ENCODE measurements around the gene SAMD1. TPM values are rescaled to one million over a fixed set of nuclear protein-coding genes. Genes with fewer than 3 reads are reported as not detected.
A peak's percentile ranks its signal among the peaks of the same experiment; 100 is the strongest.

The SAMD1 gene
- polyA plus RNA-seq, 3 donors = 30.6 to 35.4 (median 31.6) TPM

DNA sequence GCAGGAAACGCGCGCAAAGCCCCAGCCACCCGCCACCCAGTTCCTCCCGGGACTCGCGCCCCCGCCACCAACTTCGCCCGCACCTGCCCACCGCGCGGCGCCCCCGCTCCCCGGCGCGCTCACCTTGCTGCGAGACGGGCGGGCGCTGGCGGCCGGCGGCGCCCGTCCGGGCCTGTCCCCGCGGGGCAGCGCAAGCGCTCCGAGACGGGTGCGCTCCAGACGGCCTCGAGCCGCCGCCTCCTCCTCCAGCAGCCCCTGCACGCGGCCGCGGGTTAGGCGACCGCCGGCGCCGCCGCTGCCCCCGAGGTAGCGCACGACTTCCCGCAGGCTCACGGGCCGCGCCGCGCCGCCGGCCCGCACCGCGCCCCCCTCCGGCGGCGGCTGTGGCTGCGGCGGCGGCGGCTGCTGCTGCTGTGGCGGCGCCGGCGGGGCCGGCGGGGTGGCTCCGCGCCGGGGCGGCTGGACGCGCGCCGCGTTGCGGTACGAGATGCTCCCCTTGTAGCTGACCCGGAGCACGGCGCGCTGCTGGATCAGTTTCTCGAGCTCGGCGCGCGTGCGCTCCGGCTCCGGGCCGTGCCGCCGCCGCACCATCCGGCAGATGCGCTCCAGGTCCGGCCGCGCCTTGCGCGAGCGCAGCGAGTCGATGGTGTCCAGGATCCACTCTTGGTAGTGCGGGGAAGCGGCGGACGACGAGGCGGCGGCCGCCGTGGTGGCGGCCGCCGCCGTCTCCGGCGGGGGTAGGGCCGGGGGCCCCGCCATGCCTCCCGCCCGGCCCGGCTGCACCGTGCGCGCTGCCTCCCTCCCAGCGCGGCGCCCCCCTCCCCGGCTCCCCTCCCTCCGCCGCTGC lies 666 bp downstream of the SAMD1 start:
- no peak for DNase-seq (ENCODE audit: low read depth in 3 of 3, low spot score in 2 of 3)

DNA sequence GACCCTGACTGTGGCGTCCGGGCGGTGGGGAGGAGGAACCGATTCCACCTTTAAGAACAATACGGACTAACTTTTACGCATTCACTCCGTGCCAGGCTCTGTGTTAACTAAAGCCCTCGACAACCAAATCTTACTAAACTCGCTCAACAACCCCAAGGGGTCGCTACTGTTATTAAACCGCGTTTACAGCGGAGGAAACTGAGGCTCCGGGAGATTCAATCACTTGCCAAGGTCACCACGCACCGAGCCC lies 1.2 kb downstream of the SAMD1 start:
- DNase-seq (ENCODE audit: low read depth in 3 of 3, low spot score in 2 of 3) = no peak

DNA sequence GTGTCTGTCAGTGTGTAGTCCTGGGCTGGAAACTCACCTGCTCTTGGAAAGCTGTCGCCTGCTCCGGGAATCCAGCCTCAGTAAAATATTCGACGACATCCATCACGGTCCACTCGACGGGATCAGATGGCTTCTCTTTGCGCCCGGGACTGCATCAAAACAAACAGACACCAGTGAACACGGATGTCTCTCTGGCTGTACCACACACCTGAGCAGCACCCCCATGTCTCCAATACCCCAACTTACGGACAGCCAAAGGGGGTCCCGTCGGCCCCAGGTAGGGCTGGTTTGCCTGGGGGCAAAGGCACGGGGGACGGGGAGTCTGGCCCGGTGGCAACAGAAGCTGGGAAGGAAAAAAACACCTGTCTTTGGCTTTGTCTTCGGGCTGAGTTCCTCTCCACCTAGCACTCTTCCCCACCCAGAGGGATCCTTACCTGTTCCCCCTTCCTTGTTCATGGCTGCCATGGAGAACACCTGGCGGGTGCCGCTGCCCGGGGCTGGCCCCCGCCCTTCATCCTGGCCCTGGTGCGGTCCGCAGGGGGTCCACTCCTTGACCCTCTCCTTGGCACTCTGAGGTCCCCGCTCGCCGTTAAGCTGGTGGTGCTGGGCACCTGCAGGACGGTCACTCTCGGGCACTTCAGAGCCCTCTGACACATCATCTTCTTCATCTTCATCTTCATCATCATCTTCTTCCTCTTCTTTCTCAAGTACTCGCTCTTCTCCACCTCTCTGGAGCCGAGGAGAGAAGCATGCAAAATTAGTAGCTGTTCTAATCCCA lies 1.7 kb downstream of the SAMD1 start:
- no peak for DNase-seq (ENCODE audit: low read depth in 3 of 3, low spot score in 2 of 3)

DNA sequence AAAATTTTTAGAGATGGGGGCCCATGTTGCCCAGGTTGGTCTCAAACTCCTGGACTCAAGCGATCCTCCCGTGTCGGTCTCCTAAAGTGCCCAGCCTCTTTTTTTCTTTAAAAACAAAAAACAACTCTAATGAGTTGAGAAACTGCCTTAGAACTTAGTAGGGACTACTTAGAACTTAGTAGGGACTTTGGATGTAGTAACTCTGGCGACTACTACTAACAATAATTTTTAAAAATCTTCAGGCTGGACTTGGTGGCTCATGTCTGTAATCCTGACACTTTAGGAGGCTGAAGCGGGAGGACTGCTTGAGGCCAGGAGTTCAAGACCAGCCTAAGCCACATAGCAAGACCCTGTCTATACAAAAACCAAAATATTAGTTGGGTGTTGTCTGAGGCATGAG lies 4.5 kb downstream of the SAMD1 start:
- no peak for DNase-seq (ENCODE audit: low read depth in 3 of 3, low spot score in 2 of 3)

DNA sequence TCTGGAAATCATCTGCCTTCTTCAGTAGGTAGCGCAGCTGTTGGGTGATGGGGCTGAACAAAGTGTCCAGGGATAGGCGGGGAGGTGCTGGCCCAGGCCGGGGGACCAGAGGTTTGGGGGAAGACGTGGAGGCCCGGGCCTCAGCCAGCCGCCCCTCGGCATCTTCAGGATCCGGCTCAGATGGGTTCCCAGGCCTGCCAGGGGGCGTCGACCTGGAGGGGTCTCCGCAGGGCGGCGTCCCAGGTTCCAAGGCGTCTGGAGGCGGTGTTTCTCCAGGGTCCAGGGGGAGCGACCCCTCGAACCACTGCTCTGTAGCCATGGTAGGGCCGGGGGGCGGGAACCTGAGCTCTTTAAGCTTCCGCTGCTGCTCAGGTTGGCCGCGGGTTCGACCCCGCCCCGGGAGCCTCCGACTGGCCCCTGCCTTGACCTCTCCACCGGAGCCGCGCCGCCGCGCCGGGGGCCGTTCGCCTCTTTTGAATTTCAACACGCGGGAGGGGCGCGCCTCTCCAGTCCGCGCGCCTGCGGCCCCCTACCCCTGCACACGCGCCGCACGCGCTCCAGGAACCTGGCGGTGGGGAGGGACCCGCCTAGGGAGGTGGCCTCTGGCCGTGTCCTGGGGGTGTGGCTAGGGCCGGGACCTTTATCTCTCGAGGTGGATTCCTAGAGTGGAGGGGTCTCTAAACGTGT lies 5.1 kb downstream of the SAMD1 start, which contains the start of gene C19orf67:
Gene C19orf67, minus strand, starts transcription at position 475 of the 687 bp plus-strand sequence. Its CDS starts 156 bp downstream, at position 319.
- no peak for DNase-seq (ENCODE audit: low read depth in 3 of 3, low spot score in 2 of 3)

DNA sequence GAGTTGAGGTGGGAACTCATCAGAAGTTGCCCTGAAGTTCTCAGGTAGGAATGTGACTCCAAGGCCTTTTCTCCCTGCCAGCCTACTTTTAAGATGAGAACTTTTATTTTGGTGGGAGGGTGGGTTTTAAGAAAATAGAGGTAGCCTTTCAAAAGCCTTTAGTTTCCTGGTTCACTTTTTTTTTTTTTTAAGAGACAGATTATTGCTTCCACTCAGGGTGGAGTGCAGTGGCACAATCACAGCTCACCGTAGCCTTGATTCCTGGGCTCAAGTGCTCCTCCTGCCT lies 7.9 kb downstream of the SAMD1 start:
- no peak for DNase-seq (ENCODE audit: low read depth in 3 of 3, low spot score in 2 of 3)

DNA sequence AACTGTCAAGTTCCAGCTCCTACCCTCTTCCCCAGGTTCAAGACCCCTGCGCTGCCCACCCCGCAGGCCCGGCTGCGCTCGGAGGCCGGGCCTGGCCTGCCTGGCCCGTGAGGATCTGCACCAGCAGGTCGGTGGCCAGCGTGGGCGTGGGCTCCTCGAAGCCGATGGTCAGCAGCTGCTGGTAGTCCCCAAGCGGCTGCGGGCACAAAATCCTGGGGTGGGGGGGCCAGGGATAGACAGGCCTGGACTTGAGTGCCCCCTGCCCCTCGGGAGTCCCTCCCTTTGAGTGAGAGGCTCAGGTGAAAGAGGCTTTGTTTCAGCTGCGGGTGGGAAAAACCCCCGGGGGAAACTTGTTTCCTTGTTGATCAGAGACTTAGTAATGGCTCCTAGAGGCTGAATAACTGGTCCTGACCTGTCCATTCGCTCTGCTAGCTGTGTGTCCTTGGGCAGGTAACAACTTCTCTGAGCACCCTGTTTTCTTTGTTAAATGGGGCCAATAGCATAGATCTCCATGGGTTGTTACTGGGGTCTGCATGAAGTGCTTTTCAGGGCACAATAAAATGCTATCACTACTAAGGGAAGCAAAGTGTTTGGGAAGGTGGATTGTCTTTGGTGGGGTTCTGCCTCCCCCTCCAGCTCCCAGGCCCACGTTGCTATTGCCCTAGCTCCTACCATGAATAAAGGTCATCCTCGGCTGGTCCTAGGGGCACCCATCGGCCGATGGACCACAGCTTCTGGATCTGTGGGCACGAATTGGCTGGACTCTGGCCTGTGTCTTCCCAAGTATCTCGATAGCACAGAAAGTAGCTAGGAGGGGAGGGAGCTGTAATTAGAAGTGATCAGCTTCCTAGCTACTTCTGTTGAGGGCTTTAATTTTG lies 8.5 kb downstream of the SAMD1 start:
- no peak for DNase-seq (ENCODE audit: low read depth in 3 of 3, low spot score in 2 of 3)

DNA sequence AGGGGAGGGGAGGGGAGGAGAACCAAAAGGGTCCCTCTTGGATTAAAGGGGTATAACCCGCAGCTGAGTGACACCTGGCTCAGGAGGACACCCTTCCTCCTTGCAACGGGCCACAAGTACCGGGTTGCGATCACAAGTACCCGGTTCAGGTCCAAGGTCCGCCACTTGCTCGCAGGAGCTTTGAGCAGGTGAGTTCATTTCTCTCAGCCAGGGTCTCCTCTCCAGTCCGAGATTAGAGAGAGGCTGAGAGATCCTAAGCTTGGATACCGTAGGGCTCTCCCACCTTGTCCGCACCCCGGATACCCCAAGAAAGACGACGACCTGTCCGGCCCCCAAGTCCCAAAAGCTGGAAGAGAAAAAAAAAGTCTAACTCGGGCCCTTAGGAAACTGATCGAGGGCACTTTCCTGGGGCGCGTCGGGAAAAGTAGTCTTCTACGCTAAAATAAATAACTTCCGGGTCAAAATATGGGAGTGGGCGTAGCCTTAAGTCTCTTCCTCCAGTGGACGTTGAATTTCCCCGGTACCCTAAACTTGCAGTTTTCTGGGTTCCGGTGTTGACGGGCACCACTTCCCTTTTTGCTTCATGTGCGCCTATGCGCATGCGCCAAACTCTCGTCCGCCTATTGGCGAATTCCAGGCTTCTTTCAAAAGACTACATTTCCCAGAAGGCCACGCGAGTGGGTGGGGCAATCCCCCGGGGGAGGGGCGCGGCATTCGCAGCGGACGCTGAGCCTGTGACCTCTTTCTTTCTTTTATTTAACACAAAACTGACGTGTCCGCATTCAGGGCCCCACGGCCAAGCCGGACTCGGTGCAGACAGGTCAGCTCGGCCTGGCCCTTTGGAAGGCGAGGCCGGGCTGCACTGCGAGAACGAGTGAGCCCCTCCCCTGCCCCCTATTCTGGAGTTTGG lies 9.4 kb downstream of the SAMD1 start:
- DNase-seq (ENCODE audit: low read depth in 3 of 3, low spot score in 2 of 3) = peak; percentile 100

DNA sequence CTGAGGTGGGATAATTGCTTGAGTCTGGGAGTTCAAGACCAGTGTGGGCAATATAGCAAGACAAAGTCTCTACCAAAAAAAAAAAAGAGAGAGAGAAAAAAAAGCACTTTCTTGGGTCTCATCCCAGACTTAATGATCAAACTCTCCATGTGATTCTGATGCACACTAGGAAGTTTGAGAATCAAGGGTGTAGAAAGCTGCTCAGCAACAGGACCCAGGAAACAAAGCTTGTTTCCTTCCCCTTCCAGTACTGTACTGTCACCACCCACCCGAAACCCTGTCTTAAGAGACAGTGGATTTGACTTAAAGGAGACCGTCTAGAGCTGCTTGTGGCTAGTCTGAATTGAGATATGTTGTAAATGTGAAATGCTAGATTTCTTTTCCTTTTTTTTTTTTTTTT lies 12.1 kb downstream of the SAMD1 start:
- DNase-seq (ENCODE audit: low read depth in 3 of 3, low spot score in 2 of 3) = no peak

DNA sequence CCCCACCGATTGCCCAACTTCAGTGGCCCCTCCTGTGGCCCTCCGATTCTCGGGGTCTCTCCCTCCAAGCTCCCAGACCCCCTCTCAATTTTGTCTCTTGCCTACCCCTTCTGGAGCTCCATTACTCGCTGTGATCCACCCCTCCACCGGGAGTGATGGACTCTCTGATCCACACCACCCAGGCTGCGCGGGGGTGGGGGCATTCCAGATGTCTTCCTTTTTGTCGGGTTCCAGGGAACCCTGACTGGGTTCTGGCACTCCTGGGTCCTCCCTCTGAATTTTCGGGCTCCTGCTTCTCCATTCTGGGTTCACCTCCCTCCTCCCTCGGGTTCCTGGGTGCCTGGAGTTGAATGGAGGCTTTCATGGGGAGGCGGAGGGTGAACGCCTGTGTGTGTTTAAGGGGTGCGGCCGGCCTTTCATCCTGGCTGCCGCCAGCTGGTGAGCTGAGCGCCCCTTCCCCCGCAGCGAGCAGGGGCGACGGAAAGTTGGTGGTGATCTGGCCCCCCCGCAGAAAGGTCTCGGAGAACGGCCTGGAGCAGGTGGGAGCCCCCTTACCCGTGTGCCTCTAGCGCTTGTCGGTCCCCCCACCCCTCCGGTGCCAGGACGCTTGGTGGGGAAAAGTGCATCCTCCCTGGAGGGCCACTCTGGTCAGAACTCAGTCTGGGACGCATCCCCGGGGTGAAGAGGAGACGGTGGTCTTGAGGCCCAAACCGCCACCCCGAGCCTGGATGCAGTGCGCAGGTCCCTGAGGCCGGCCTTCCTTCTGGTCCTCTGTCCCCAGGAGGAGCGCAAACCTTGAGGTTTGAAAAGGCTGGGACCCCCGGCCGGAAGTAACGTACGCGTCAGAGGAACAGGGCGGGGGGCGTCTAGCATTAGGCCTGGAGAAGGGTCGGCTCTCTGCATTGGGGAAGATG lies 16.4 kb downstream of the SAMD1 start:
- no peak for DNase-seq (ENCODE audit: low read depth in 3 of 3, low spot score in 2 of 3)

DNA sequence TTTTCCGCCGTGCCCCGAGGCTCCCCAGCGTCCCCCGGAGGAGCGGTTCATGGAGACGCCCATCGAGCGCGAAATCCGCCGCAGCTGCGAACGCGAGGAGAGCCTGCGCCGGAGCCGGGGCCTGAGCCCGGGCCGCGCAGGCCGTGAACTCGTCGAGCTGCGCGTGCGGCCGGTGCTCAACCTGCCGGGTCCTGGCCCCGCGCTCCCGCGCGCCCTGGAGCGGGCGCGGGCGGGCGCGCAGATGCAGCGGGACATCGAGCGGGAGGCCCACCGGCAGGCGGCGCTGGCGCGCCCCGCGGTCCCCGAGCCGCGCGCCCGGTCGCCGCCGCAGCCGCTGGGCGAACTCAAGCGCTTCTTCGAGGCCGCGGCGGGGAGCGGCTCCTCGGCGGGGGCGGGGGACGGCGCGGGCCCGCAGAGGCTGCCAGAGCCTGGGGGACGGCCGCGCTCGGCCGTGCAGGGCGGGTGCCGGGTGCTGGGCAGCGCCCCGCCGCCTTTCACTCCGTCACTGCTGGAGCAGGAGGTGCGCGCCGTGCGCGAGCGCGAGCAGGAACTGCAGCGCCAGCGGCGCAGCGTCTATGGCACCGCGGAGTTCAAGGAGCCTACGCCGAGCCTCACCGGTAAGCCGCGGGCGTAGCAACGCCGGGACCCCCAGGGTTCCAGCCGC lies 17.2 kb downstream of the SAMD1 start:
- DNase-seq (ENCODE audit: low read depth in 3 of 3, low spot score in 2 of 3) = no peak

DNA sequence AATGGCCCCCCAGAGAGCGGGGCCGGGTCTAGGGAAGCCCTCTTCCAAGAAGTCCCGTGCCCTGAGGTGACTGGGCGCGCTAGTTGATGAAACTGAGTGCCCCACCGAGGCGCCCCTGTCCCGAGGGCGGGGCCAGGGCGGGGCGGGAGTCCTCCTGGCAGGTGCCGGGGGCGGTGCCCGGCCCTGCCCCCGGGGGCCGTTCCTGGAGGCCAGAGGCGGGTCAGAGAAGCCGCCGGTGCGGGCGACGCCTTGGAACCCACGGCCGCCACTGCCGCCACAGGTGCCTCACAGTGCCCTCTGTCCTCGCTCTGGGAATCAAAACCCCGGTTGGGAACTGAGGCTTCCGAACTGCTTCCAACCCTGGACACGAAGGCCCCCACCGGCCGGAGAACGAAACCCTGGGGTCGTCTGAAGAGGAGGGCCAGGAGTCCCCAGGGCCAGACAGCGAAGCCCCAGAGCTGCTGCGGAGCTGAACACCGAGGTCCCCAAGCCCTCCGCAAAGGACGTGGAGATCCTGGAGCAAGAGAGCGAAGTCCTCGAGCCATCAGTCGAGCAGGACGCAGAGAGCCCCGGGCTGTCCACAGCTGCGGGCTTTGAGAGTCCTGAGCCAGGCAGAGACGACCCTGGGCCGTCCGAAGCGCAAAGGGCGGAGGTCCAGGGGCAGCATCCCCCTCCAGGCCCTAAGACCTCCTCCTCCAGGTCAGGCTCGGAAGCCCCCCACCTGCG lies 17.9 kb downstream of the SAMD1 start, which contains the start of gene MISP3:
Gene MISP3, plus strand, starts transcription at position 252 of the 726 bp plus-strand sequence. CDS start 524 bp downstream, outside the sequence.
- no peak for DNase-seq (ENCODE audit: low read depth in 3 of 3, low spot score in 2 of 3)

DNA sequence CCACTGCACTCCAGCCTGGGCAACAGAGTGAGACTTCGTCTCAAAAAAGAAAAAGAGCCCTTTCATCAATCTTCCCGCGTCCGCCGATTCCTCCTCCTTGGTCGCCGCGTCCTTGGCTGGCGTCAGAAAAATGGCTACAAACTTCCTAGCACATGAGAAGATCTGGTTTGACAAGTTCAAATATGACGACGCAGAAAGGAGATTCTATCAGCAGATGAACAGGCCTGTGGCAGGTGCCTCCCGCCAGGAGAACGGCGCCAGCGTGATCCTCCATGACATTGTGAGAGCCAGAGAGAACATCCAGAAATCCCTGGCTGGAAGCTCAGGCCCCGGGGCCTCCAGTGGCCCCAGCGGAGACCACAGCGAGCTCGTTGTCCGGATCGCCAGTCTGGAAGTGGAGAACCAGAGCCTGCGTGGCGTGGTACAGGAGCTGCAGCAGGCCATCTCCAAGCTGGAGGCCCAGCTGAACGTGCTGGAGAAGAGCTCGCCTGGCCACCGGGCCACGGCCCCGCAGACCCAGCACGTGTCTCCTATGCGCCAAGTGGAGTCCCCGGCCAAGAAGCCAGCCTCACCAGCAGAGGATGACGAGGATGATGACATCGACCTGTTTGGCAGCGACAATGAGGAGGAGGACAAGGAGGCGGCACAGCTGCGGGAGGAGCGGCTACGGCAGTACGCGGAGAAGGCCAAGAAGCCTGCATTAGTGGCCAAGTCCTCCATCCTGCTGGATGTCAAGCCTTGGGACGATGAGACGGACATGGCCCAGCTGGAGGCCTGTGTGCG lies 20.1 kb downstream of the SAMD1 start:
- DNase-seq (ENCODE audit: low read depth in 3 of 3, low spot score in 2 of 3) = no peak

DNA sequence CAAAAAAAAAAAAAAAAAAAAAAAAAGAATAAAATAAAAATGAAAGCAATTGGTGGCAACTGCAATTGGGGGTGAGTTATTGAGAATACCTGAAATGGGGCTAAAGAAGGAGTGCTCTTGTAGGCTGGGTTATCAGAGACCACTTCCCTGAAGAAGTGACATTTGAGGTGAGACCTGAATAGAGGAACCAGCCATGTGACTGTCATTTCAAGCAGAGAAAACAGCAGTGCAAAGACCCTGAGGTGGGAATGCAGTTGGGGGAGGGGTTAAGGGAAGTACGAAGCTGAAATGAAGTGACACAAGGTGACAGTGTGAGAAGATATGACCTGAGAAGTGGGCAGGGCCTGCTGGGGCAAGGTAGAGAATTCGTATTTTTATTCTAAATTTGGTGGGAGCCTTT lies 24.4 kb downstream of the SAMD1 start:
- no peak for DNase-seq (ENCODE audit: low read depth in 3 of 3, low spot score in 2 of 3)

DNA sequence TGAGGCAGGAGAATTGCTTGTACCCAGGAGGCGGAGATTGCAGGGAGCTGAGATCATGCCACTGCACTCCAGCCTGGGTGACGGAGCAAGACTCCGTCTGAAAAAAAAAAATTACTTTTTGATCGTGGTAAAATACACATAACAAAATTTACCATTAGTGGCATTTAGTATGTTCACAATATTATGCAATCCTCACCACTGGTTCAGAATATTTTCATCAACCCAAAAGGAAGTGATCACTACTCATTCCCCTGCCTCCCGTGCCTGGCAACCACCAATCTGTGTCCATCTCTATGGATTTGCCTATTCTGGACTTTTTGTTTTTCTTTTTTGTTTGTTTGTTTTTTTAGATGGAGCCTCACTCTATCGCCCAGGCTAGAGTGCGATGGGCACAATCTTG lies 27.4 kb downstream of the SAMD1 start:
- DNase-seq (ENCODE audit: low read depth in 3 of 3, low spot score in 2 of 3) = no peak

DNA sequence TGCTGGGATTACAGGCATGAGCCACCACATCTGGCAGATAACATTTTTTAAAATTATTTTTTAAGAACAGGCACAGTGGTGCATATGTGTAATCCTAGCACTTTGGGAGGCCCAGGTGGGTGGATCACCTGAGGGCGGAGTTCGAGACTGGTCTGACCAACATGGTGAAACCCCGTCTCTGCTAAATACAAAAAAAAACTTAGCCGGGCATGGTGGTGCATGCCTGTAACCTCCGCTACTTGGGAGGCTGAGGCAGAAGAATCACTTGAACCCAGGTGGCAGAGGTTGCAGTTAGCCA lies 28.0 kb downstream of the SAMD1 start:
- no peak for DNase-seq (ENCODE audit: low read depth in 3 of 3, low spot score in 2 of 3)

Data from right renal cortex interstitium (tissue), 3 donors.